ENCODE measurements around the gene ZCCHC4. TPM values are rescaled to one million over a fixed set of nuclear protein-coding genes. Genes with fewer than 3 reads are reported as not detected.

ZCCHC4 gene
- total RNA-seq, 1 donor from 2014 or later, result 15.6 TPM

DNA sequence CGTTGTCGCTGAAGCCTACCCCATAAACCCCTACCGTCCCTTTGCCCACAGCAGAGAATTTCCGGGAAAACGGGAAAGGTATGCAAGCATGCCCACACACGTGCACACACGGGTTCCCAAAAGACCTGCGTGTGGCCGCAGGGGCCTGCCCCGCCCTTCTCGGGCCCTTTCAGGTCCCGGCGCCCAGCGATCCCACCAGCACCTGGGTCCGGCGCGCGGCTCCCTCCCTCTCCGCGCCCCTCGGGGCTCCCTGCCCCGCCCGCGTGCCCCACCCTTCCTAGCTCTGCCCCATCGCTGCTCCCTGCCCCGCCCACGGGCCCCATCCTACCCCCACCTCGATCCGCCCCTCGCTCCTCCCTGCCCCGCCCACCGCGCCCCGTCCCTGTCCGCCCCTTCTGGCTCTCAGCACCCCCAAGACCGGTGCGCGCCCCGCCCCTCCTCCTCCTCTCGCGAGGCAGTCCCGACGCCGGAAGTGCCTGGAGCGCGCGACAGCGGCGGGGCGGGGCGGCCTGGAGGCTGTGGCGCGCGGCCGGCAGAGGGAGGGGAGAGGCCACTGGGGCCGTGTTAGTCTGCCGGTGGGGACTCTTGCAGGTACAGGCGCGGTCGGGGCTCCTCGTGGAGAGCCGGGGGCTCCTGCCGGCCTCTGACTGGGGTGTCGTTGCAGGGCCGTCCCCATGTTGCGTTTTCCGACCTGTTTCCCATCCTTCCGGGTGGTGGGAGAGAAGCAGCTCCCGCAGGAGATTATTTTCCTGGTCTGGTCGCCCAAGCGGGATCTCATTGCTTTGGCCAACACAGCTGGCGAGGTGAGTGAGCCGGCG, 64.4 kb downstream of the ZCCHC4 start, which contains the start of gene ANAPC4:
ANAPC4 (plus strand) TSS at position 510 of the 818 bp plus-strand sequence; CDS start at position 675, 165 bp downstream.
- no peaks in the 10 kb centered on the region for H3K9me3 Mint-ChIP-seq
- H3K36me3 Mint-ChIP-seq (ENCODE audit: low read depth), result peaks cover 10% of the 10 kb centered on the region

DNA sequence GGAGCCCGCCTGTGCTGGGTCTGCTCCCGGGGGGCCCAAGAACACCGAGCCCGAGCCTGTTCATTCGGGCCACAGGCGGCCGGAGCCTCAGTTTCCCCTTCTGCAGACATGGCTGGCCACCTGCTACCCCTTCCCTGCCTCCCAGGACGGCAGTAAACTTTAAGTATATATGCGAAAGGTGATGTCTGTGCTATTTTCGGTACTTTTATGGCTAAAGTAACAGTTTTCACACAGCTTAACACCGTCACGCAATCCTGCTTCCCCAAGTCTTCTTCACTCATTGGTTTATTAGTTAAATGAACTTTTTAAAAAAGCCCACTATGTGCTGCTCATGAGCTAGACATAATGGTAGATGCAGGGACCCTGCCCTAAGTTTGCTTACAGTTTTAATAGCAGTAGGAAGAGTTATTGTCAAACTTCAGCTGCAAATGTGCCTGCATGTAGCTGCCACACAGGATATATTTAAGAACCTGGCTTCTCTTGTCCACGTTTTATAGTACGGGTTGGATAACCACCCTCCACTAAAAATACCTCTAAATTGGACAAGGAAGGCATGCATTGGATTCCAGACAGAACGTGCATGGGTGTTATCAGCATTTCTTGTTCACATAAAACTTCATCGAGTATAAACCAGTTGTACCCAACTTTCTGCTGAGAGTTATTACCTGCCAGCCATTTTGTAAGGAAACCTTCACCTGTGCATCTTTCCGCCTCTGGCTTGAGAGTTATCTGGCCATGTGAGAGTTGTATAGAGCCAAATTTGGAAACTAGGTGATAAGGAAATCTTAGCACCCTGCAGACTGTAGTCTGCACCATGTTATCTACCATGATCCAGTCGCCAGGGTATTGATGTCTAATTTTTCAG, 65.2 kb downstream of the ZCCHC4 start:
- H3K27ac Mint-ChIP-seq, result peak overlapping the region; percentile 87
- peaks cover 8% of the 10 kb centered on the region for H3K4me1 Mint-ChIP-seq
- no peak for DNase-seq
- intact Hi-C loops (cut with micrococcal nuclease), result loop anchor here (1.0 to 5.0 kb wide), 5 partner anchors 66 to 796 kb away; partner anchors contain the start of genes DHX15, PI4K2B, SEPSECS and SMIM20
- H3K27me3 Mint-ChIP-seq, result no peaks in the 10 kb centered on the region
- H3K36me3 Mint-ChIP-seq (ENCODE audit: low read depth), result peaks cover 14% of the 10 kb centered on the region
- no peak overlapping the region for H3K4me3 Mint-ChIP-seq
- H3K9me3 Mint-ChIP-seq, result no peaks in the 10 kb centered on the region

More for the DNA sequence above, 64.4 kb downstream of the ZCCHC4 start, which contains the start of gene ANAPC4:
- Mint-ChIP-seq H3K27ac (peak within 1 kb of the TSS; percentile 87), H3K4me1 (peaks cover 8% of the 10 kb centered on the region), H3K27me3 (no peaks in the 10 kb centered on the region), H3K4me3 (no peak within 1 kb of the TSS)
- peak; percentile 99 for DNase-seq
- intact Hi-C loops (cut with micrococcal nuclease), result loop anchor here (1.0 to 5.0 kb wide), 5 partner anchors 65 to 795 kb away; partner anchors contain the start of genes DHX15, PI4K2B, SEPSECS and SMIM20

DNA sequence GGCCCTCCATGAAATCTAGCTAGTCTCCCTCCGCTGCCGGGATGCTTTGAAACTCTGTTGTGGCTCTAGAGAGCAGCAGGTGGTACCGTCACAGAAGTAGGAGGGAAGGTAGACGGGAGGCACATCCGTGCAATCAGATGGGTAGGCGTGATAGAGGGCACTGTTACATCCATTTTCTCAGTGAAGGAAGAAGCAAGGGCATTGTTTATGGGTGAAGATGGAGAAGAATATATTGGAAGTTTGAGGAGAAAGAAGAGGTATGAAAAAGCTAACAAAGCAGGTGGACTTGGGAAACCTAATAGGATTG, 65.8 kb downstream of the ZCCHC4 start:
- peaks cover 8% of the 10 kb centered on the region for H3K4me1 Mint-ChIP-seq

DNA sequence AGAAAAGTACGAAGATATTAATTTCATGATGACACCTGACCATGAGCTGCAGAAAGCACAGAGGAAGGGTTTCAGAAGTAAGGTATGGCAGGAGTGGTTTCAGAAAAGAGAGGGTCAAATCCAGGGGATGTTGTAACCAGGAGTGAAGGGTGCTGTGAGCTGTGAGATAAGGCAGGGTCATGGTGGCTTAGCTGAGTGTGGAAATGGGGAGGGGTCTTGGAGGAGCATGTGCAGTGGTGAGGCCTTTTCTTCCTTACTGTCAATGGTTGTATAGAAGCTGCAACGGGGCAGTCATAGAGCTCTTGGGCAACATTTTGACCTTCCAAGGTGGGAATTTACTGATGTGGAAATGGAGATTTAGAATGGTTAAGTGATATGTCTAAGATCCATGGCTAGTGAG, 67.0 kb downstream of the ZCCHC4 start:
- peaks cover 8% of the 10 kb centered on the region for H3K4me1 Mint-ChIP-seq
- no peak for DNase-seq
- no peaks in the 10 kb centered on the region for H3K27me3 Mint-ChIP-seq
- no peak overlapping the region for H3K27ac Mint-ChIP-seq
- H3K9me3 Mint-ChIP-seq, result no peaks in the 10 kb centered on the region
- H3K36me3 Mint-ChIP-seq (ENCODE audit: low read depth), result peaks cover 26% of the 10 kb centered on the region
- intact Hi-C loops (cut with micrococcal nuclease), result loop anchor here (5.0 kb wide), 1 partner anchor 797 kb away; the partner anchor contains the start of gene DHX15
- no peak overlapping the region for H3K4me3 Mint-ChIP-seq

More for the DNA sequence above, 65.8 kb downstream of the ZCCHC4 start:
- intact Hi-C loops (cut with micrococcal nuclease), result loop anchor here (5.0 kb wide), 1 partner anchor 796 kb away; the partner anchor contains the start of gene DHX15
- no peaks in the 10 kb centered on the region for H3K27me3 Mint-ChIP-seq
- peaks cover 18% of the 10 kb centered on the region for H3K36me3 Mint-ChIP-seq (ENCODE audit: low read depth)
- H3K4me3 Mint-ChIP-seq, result no peak overlapping the region
- no peaks in the 10 kb centered on the region for H3K9me3 Mint-ChIP-seq
- H3K27ac Mint-ChIP-seq, result no peak overlapping the region
- DNase-seq, result no peak

DNA sequence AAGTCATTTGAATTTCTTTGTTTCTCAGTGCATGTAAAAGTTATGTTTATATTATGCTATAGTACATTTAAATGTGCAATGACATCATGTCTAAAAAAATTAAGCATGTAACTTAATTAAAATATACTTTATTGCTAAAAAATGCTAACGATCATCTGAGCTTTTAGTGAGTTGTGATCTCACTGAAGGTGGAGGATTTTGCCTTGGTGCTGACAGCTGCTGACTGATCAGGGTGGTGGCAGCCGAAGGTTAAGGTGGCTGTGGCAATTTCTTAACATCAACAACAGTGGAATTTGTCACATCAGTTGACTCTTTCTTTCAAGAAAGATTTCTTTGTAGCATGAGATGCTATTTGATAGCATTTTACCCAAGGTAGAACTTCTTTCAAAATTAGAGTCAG, 71.1 kb downstream of the ZCCHC4 start:
- H3K4me1 Mint-ChIP-seq, result no peaks in the 10 kb centered on the region
- no peak overlapping the region for H3K4me3 Mint-ChIP-seq
- intact Hi-C loops (cut with micrococcal nuclease), result no loop called here
- DNase-seq, result no peak
- no peaks in the 10 kb centered on the region for H3K9me3 Mint-ChIP-seq
- no peaks in the 10 kb centered on the region for H3K27me3 Mint-ChIP-seq
- peaks cover 39% of the 10 kb centered on the region for H3K36me3 Mint-ChIP-seq (ENCODE audit: low read depth)
- no peak overlapping the region for H3K27ac Mint-ChIP-seq

DNA sequence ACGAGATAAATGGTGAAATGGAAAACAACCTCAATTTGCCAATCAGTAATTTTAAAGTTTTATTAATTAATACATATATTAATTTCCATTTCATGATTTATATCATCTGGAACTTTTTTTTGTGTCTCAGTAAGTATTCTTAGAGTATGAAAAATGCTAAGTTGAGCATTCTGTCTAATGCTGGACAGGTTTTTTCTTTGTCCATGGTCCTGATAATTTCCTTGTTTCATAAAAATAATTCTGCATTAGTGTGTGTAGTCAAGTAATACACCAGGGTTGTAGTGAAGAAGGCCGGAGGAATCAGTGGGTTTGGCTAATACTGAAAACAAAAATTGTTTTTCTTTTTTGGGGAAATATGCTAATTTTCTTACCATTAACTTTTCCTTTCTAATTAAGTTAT, 74.4 kb downstream of the ZCCHC4 start:
- Mint-ChIP-seq H3K4me1 (no peaks in the 10 kb centered on the region), H3K36me3 (ENCODE audit: low read depth) (peaks cover 51% of the 10 kb centered on the region), H3K4me3 (no peak overlapping the region), H3K27me3 (no peaks in the 10 kb centered on the region), H3K27ac (no peak overlapping the region), H3K9me3 (no peaks in the 10 kb centered on the region)
- intact Hi-C loops (cut with micrococcal nuclease), result no loop called here
- DNase-seq, result no peak

DNA sequence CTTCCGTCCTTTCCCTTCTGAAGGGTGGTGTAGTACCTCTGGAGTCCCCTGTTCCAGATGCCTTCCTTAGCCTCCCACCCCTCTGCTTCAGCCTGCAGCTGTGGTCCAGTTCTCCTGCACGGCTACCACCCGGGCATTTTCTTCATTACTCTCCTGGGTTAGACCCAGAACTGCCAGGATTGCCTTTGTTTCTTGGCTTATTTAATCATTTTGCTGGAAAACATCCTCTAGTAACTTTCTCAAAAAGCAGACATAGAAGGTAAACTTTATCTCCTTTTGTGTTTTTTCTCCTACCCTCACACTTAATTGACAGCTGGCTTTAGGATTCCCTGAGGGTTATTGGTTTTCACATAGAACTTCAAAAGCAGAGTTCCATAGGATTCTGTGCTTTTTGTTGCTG, 84.7 kb downstream of the ZCCHC4 start:
- intact Hi-C loops (cut with micrococcal nuclease), result no loop called here
- Mint-ChIP-seq H3K27ac (no peak overlapping the region), H3K9me3 (no peaks in the 10 kb centered on the region), H3K36me3 (ENCODE audit: low read depth) (peaks cover 64% of the 10 kb centered on the region), H3K4me3 (no peak overlapping the region), H3K4me1 (peaks cover 4% of the 10 kb centered on the region), H3K27me3 (no peaks in the 10 kb centered on the region)
- DNase-seq, result no peak

DNA sequence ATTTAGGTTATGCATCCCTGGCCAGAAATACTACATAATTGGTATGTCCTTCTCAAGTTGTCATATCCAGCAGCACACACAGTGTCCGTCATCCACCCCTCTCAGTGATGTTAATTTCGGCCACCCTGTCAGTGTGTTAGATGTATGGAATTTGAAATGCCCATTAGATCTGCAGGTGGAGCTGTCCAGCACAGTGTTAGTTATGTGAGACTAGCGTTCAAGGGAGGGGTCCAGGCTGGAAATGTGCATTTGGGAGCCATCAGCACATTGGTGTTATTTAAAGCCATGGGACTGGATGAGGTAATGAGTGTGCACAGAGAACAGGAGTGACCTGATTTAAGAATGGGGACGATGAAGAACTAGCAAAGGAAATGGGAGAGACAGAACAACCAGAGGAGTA, 86.9 kb downstream of the ZCCHC4 start:
- H3K4me3 Mint-ChIP-seq, result no peak overlapping the region
- no peak for DNase-seq
- no peak overlapping the region for H3K27ac Mint-ChIP-seq
- intact Hi-C loops (cut with micrococcal nuclease), result no loop called here
- no peaks in the 10 kb centered on the region for H3K9me3 Mint-ChIP-seq
- peaks cover 64% of the 10 kb centered on the region for H3K36me3 Mint-ChIP-seq (ENCODE audit: low read depth)
- no peaks in the 10 kb centered on the region for H3K27me3 Mint-ChIP-seq
- peaks cover 4% of the 10 kb centered on the region for H3K4me1 Mint-ChIP-seq

DNA sequence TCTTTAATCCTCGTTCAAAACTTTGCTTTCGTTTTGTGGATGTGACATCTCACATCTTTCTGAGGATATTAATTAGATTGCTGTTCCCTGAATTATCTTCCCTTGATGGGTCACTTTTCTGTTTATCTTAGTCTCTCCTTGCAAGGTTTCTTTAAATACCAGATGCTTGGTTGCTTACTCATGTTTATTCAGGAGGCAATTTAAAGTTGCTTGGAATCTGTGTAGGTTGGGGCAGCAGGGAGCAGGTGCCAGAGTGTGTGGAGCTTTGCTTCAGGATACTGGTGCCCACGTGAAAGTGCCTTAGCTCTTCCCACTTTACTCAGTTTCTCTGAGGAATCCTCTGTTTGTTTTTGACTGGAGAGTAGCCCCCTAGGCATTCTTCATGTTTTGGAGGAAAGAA, 88.5 kb downstream of the ZCCHC4 start:
- Mint-ChIP-seq H3K27ac (no peak overlapping the region), H3K4me3 (no peak overlapping the region), H3K36me3 (ENCODE audit: low read depth) (peaks cover 59% of the 10 kb centered on the region), H3K27me3 (no peaks in the 10 kb centered on the region), H3K9me3 (no peaks in the 10 kb centered on the region), H3K4me1 (peaks cover 4% of the 10 kb centered on the region)
- DNase-seq, result no peak
- intact Hi-C loops (cut with micrococcal nuclease), result no loop called here

DNA sequence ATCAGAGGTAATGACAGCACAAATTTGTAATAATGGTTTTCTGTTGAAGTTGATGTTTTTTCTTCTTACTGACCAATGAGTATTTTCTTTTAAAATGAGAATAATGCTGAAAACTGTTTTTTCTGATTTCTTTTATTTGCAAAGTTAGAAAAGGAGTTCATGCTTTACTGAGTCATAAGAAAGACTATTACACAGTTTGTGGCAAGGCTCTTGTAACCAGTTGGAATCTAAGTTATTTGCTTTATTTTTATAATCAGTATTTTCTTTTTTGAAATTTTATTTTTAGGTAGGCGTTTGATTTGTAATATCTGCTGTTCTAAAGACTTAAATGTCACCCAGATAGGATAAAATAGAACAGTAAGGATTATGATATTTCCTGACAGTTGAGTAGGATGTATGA, 89.9 kb downstream of the ZCCHC4 start:
- Mint-ChIP-seq H3K27ac (no peak overlapping the region), H3K4me1 (peaks cover 4% of the 10 kb centered on the region), H3K36me3 (ENCODE audit: low read depth) (peaks cover 55% of the 10 kb centered on the region), H3K27me3 (no peaks in the 10 kb centered on the region), H3K9me3 (no peaks in the 10 kb centered on the region), H3K4me3 (no peak overlapping the region)
- DNase-seq, result no peak
- intact Hi-C loops (cut with micrococcal nuclease), result no loop called here

DNA sequence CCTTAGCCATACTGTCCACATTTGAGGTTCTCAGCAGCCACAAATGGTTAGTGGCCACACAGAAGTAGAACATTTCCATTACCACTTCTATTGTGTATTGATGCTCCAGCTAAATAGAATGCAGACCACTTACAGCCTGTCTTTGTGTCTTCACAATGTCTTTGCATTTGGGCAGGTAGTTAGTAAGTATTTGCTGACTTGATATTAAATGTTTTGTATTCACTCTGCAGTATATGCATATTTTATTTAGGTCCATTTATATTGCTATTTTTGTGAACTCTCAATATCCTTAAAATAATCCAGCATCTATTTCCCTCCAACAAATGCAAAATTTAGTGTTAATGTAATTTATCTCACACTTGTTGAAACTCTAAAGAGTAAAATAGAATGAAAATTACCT, 91.1 kb downstream of the ZCCHC4 start:
- H3K36me3 Mint-ChIP-seq (ENCODE audit: low read depth), result peaks cover 52% of the 10 kb centered on the region

DNA sequence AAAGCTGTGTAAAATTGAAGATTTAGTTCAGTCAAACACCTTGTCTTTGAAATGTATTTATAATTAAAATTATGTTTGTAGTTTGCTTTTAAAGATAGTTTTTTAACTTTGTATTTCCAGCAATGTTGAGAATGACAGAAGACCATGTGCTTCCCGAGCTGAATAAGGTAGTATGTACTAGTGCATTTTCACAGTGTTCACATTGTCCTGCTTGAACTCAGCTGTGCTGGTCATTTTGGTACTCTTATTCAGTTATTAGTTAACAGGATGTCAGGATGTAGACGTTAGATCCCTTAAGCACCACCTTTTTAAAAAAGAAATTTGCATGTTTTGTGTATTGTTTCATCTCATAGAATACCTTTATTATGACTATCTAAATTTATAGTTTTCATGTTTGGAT, 92.9 kb downstream of the ZCCHC4 start:
- Mint-ChIP-seq H3K4me1 (peaks cover 3% of the 10 kb centered on the region), H3K4me3 (no peak overlapping the region), H3K27ac (no peak overlapping the region), H3K36me3 (ENCODE audit: low read depth) (peaks cover 53% of the 10 kb centered on the region), H3K27me3 (no peaks in the 10 kb centered on the region), H3K9me3 (no peaks in the 10 kb centered on the region)
- no peak for DNase-seq
- intact Hi-C loops (cut with micrococcal nuclease), result no loop called here

More for the DNA sequence above, 91.1 kb downstream of the ZCCHC4 start:
- no peak overlapping the region for H3K27ac Mint-ChIP-seq
- DNase-seq, result no peak
- no peaks in the 10 kb centered on the region for H3K9me3 Mint-ChIP-seq
- H3K4me3 Mint-ChIP-seq, result no peak overlapping the region
- intact Hi-C loops (cut with micrococcal nuclease), result no loop called here
- peaks cover 4% of the 10 kb centered on the region for H3K4me1 Mint-ChIP-seq
- no peaks in the 10 kb centered on the region for H3K27me3 Mint-ChIP-seq

DNA sequence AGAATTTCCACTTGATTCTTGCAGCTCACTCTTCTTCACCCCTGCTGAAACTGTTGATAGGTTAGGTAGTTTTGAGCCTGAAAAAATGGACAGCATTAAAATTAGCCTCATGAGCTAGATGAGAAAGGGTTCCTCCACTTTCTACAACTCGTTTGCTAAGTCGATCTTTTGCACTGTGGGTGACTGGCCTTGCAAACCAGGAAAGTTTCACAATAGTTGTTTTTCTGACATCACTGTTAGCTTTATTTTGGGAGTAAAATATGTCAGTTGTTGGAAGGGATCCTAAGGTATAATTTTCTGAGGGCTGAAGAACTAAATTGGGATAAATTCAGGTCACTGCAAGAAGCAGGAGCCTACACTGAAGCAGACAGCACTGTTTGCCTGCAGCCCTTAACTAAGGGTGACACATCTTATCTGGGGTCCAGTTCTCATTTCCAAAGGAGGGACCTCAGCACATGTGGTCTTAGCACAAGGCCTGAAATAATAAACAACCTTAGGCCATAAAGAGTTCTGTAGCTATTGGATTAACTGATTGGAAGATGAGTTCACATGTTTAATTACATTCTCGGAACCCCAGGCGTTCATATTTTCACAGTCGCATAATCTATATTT, 93.6 kb downstream of the ZCCHC4 start:
- Mint-ChIP-seq H3K36me3 (ENCODE audit: low read depth) (peaks cover 56% of the 10 kb centered on the region), H3K9me3 (no peaks in the 10 kb centered on the region), H3K4me3 (no peak overlapping the region), H3K27me3 (no peaks in the 10 kb centered on the region), H3K27ac (no peak overlapping the region), H3K4me1 (no peaks in the 10 kb centered on the region)
- DNase-seq, result no peak
- intact Hi-C loops (cut with micrococcal nuclease), result no loop called here

Data from activated CD4-positive, alpha-beta T cell treated with anti-CD3 and anti-CD28 coated beads, Interleukin-2, amount 10 ng/mL, durations not matched to agents 24 days and 14 days (primary cell).